Upper lobe of left lung (tissue), 6 donors: ENCODE results near the gene FOCAD. TPM values are rescaled to one million over a fixed set of nuclear protein-coding genes. Genes with fewer than 3 reads are reported as not detected.
"Not testable (repeated sequence)": the region's sequence is repeated elsewhere in the genome, so short reads cannot be mapped to it uniquely, and the experiment has no call there.

Experiments used
- ATAC-seq, 2 donors: fragments of 200-7000 bp; cut with Tn5 transposase; one replicate each; pipeline ENCODE4 v1.9.1; 2022; ENCODE audit warnings: mild to moderate bottlenecking in 2 of 2, moderate library complexity in 2 of 2; ENCODE audit not compliant: low FRiP score in 2 of 2
- DNase-seq, 2 donors: peaks; one replicate each; pipeline ENCODE4 v3.0.0-alpha.2; 2019 to 2020
- H3K27ac ChIP-seq, 4 donors: fragments of 200-600 bp; sonication (generic); one replicate each; pipeline ENCODE4 v1.5.1; 2016 to 2019
- H3K27me3 ChIP-seq, 4 donors: fragments of 200-600 bp; sonication (generic); one replicate each; pipeline ENCODE4 v1.5.1; 2017 to 2019
- H3K36me3 ChIP-seq, 4 donors: fragments of 200-600 bp; sonication (generic); one replicate each; pipeline ENCODE4 v1.5.1; 2016 to 2019
- H3K4me1 ChIP-seq, 4 donors: fragments of 200-600 bp; sonication (generic); one replicate each; pipeline ENCODE4 v1.5.1; 2018 to 2019
- H3K4me3 ChIP-seq, 4 donors: fragments of 200-600 bp; sonication (generic); one replicate each; pipeline ENCODE4 v1.5.1; 2017 to 2019; ENCODE audit warnings: mild to moderate bottlenecking in 2 of 4, moderate library complexity in 1 of 4
- H3K9me3 ChIP-seq, 4 donors: fragments of 200-600 bp; sonication (generic); one replicate each; pipeline ENCODE4 v1.5.1; 2018 to 2019
- EP300 ChIP-seq, 4 donors: sonication (generic); formaldehyde crosslinking; IDR thresholded peaks; one replicate each; pipeline ENCODE4 v1.5.1; 2017; ENCODE audit warnings: antibody characterized with exemption in 4 of 4, control low read depth in 2 of 4
- POLR2A ChIP-seq, 4 donors: fragments of 450-650 bp; IDR thresholded peaks; one replicate each; pipeline ENCODE4 v1.5.1; 2016 to 2017; ENCODE audit warnings: antibody characterized with exemption in 4 of 4, mild to moderate bottlenecking in 2 of 4
- POLR2AphosphoS5 ChIP-seq, 2 donors: sonication (generic); formaldehyde crosslinking; IDR thresholded peaks; one replicate each; pipeline ENCODE4 v1.5.1; 2017; ENCODE audit warnings: antibody characterized with exemption in 2 of 2
- WGBS, 2 donors: methylation state at CpG; one replicate each; pipeline ENCODE4 v1.1.5; 2017 to 2018; 5-methylcytosine and 5-hydroxymethylcytosine counted together
- total RNA-seq, 6 donors: library from RNA; depleted of rRNA in 4 of 6; stranded (reverse); fragments of >200 nt in 4 of 6; gene quantifications; one replicate each; pipeline versions ENCODE4 v1.1.0 to v1.2.1, GENCODE V29; 2016 to 2021
- TF ChIP-seq, protein P1 (sequence below), 6 experiments: fragments of 450-650 bp in 4 of 6; fragments of 200-600 bp in 2 of 6; sonication (generic) in 2 of 6; IDR thresholded peaks; one replicate each; pipeline ENCODE4 v1.5.1; 2016 to 2019; ENCODE audit warnings: antibody characterized with exemption in 6 of 6
- donor health status: DM: no; HTN: no; CAD: no; lungs with moderate emphysema.
- donor health status: DM: no; HTN: yes; CAD: no; lungs with severe emphysema.

FOCAD gene
- total RNA-seq, 6 donors from 2014 or later, result 21.0 to 83.8 (median 28.3) TPM

DNA sequence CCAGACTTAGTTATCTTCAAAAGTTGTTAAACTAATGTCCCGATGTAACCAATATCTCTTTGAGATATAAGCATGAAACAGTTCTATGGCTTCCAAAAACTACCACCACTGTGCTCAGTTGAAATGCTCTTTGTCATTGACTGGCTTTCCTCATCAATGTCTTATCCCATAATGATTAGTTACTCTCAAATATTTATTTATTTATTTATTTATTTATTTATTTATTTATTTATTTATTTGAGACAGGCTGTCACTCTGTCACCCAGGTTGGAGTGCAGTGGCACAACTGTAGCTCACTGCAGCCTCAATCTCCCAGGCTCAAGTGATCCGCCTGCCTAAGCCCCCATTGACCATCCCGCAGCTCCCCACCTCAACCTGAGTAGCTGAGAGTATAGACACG is 33.7 kb upstream of the FOCAD start:
- no peak for DNase-seq
- WGBS, 2 donors, result 98 to 100% methylated on average over 4 of the region's 4 CpGs
- H3K9me3 ChIP-seq, result no peaks in the 10 kb centered on the region
- no peak for TF ChIP-seq EP300 (IDR thresholded peaks at IDR 0.05)
- H3K36me3 ChIP-seq, result no peaks in the 10 kb centered on the region
- H3K4me3 ChIP-seq, result no peak overlapping the region
- H3K27ac ChIP-seq, result no peak overlapping the region
- H3K4me1 ChIP-seq, result no peaks in the 10 kb centered on the region
- H3K27me3 ChIP-seq, result no peaks in the 10 kb centered on the region
- no peak for ATAC-seq

DNA sequence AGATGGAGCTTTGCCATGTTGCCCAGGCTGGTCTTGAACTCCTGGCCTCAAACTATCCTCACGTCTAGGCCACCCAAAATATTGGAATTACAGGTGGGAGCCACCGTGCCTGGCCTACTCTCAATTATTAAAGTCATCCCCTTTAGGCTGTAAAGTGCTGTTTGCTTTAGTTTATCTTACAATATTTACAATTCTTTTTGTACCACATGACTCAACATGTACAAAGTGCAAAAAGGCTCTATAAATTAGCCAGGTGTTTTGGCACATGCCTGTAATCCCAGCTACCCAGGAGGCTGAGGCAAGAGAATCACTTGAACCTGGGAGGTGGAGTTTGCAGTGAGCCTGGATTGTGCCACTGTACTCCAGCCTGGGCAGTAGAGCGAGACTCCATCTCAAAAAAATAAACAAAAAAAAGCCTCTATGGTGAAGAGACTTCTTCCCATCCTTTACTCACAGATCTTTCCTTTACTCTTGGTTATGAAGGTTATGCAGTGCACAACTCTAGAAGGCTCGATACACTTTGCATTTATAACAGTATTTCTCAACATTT is 33.2 kb upstream of the FOCAD start:
- WGBS, 2 donors, result 88 to 90% methylated on average over 4 of the region's 4 CpGs
- DNase-seq (no peak), ATAC-seq (no peak)
- Histone ChIP-seq H3K9me3 (no peaks in the 10 kb centered on the region), H3K4me3 (no peak overlapping the region), H3K4me1 (no peaks in the 10 kb centered on the region), H3K36me3 (no peaks in the 10 kb centered on the region), H3K27ac (no peak overlapping the region), H3K27me3 (no peaks in the 10 kb centered on the region)
- no peak for TF ChIP-seq POLR2AphosphoS5 (IDR thresholded peaks at IDR 0.05)
- TF ChIP-seq EP300 (IDR thresholded peaks at IDR 0.05), result no peak
- no peak for TF ChIP-seq POLR2A (IDR thresholded peaks at IDR 0.05)
- TF ChIP-seq, protein P1, sequence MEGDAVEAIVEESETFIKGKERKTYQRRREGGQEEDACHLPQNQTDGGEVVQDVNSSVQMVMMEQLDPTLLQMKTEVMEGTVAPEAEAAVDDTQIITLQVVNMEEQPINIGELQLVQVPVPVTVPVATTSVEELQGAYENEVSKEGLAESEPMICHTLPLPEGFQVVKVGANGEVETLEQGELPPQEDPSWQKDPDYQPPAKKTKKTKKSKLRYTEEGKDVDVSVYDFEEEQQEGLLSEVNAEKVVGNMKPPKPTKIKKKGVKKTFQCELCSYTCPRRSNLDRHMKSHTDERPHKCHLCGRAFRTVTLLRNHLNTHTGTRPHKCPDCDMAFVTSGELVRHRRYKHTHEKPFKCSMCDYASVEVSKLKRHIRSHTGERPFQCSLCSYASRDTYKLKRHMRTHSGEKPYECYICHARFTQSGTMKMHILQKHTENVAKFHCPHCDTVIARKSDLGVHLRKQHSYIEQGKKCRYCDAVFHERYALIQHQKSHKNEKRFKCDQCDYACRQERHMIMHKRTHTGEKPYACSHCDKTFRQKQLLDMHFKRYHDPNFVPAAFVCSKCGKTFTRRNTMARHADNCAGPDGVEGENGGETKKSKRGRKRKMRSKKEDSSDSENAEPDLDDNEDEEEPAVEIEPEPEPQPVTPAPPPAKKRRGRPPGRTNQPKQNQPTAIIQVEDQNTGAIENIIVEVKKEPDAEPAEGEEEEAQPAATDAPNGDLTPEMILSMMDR (IDR thresholded peaks at IDR 0.05), result no peak

DNA sequence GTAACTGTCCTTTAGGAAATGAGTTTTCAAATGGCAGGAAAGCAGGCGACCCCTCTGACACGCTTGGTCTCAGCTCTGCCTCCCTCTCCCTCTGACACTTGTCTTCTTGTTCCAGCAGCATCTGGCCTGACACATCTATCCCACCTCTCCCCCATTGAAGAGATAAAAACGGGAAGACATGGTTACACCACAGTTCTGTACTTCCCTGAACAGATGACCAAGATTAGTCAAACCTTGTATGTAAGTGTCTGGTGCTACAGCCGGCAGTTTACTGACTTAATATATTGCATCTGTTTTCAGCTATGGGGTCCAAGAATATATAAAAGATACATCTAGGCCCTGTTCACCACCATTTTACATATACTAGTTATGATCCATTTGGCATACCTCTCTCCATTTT is 32.1 kb upstream of the FOCAD start:
- no peak for DNase-seq
- no peak for TF ChIP-seq EP300 (IDR thresholded peaks at IDR 0.05)
- TF ChIP-seq, protein P1 (IDR thresholded peaks at IDR 0.05), result no peak
- no peak for TF ChIP-seq POLR2AphosphoS5 (IDR thresholded peaks at IDR 0.05)
- TF ChIP-seq POLR2A (IDR thresholded peaks at IDR 0.05), result no peak
- ATAC-seq, result no peak

DNA sequence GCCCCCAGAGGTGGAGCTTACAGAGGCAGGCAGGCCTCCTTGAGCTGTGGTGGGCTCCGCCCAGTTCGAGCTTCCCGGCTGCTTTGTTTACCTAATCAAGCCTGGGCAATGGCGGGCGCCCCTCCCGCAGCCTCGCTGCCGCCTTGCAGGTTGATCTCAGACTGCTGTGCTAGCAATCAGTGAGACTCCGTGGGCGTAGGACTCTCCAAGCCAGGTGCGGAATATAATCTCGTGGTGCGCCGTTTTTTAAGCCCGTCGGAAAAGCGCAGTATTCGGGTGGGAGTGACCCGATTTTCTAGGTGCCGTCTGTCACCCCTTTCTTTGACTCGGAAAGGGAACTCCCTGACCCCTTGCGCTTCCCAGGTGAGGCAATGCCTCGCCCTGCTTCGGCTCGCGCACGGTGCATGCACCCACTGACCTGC is 25.8 kb upstream of the FOCAD start:
- H3K4me1 ChIP-seq, result peaks cover 0 to 14% (median 1%) of the 10 kb centered on the region in 4 donors
- H3K27me3 ChIP-seq, H3K36me3 ChIP-seq, ATAC-seq, H3K9me3 ChIP-seq: not testable (repeated sequence)
- peak; percentile 31 to 85 for DNase-seq
- peak overlapping the region; percentile 2 to 56 (median 50) for H3K4me3 ChIP-seq
- H3K27ac ChIP-seq, result peak overlapping the region in 3 of 4 donors; percentile 1 to 63 (median 63)
- WGBS, 2 donors, result 32 to 56% methylated on average over 17 to 27 of the region's 27 CpGs

More for the DNA sequence above, 32.1 kb upstream of the FOCAD start:
- H3K4me3 ChIP-seq, result no peak overlapping the region
- no peaks in the 10 kb centered on the region for H3K4me1 ChIP-seq
- no peaks in the 10 kb centered on the region for H3K27me3 ChIP-seq
- WGBS, 2 donors, result 61 to 69% methylated on average over 4 of the region's 4 CpGs
- H3K9me3 ChIP-seq, result no peaks in the 10 kb centered on the region
- no peak overlapping the region for H3K27ac ChIP-seq
- no peaks in the 10 kb centered on the region for H3K36me3 ChIP-seq

DNA sequence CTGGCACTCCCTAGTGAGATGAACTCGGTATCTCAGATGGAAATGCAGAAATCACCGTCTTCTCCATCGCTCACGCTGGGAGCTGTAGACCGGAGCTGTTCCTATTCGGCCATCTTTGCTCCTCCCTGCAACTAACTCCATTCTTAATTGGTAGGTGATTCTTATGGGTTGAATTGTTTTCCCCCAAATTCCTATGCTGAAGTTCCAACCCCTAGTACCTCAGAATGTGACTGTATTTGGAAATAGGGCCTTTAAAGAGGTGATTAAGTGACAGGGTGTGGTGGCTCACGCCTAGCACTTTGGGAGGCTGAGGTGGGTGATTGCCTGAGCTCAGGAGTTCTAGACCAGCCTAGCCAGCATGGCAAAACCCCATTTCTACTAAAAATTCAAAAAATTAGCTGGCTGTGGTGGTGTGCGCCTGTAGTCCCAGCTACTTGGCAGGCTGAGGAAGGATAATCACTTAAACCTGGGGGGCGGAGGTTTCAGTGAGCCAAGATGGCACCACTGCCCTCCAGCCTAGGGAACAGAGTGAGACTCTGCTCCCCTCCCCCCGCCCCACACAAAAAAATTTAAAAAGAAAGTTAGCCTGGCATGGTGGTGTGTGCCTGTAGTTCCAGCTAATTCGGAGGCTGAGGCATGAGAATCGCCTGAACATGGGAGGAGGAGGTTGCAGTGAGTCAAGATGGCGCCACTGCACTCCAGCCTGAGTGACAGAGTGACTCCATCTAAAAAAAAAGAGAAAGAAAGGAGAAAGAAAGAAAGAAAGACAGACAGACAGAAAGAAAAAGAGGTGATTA is 25.2 kb upstream of the FOCAD start:
- peaks cover 0 to 14% (median 1%) of the 10 kb centered on the region in 4 donors for H3K4me1 ChIP-seq
- H3K27me3 ChIP-seq, result no peaks in the 10 kb centered on the region
- peak overlapping the region; percentile 2 to 56 (median 50) for H3K4me3 ChIP-seq
- 64 to 84% methylated on average over 13 of the region's 13 CpGs for WGBS, 2 donors
- TF ChIP-seq, protein P1 (IDR thresholded peaks at IDR 0.05), result no peak
- TF ChIP-seq EP300 (IDR thresholded peaks at IDR 0.05), result no peak
- no peak for TF ChIP-seq POLR2AphosphoS5 (IDR thresholded peaks at IDR 0.05)
- TF ChIP-seq POLR2A (IDR thresholded peaks at IDR 0.05), result no peak
- peak overlapping the region in 3 of 4 donors; percentile 1 to 63 (median 63) for H3K27ac ChIP-seq
- H3K36me3 ChIP-seq, result no peaks in the 10 kb centered on the region
- ATAC-seq, result peak in 1 of 2 donors; percentile 23
- DNase-seq, result no peak
- H3K9me3 ChIP-seq, result no peaks in the 10 kb centered on the region
